ENCODE results near the gene GK2.

The GK2 gene

GRCh38 chr4:79408063-79408462, at the start of gene GK2:
TSS of gene GK2 (minus strand) at chr4:79408228. CDS start at chr4:79408200, 28 bp downstream.
- no peak for DNase-seq

- DNase-seq = no peak
These were observed 47.2 kb upstream of the GK2 start for GRCh38 chr4:79455216-79455615.

- no peak for DNase-seq
These were observed 46.6 kb upstream of the GK2 start for GRCh38 chr4:79454656-79455055.

- no peak for DNase-seq
These were observed 42.0 kb upstream of the GK2 start for GRCh38 chr4:79450053-79450452.

GRCh38 chr4:79446145-79446544, 38.1 kb upstream of the GK2 start:
- DNase-seq = no peak

- no peak for DNase-seq
These were observed 37.3 kb upstream of the GK2 start for GRCh38 chr4:79445371-79445781.

GRCh38 chr4:79442422-79442821, 34.4 kb upstream of the GK2 start:
- no peak for DNase-seq

- no peak for DNase-seq
These were observed 31.5 kb upstream of the GK2 start for GRCh38 chr4:79439489-79439888.

- no peak for DNase-seq
These were observed 23.8 kb upstream of the GK2 start for GRCh38 chr4:79431839-79432238.

GRCh38 chr4:79429113-79429903, 21.3 kb upstream of the GK2 start:
- no peak for DNase-seq

- no peak for DNase-seq
These were observed 19.0 kb upstream of the GK2 start for GRCh38 chr4:79426989-79427388.

- no peak for DNase-seq
These were observed 17.6 kb upstream of the GK2 start for GRCh38 chr4:79425586-79425985.

- no peak for DNase-seq
These were observed 13.5 kb upstream of the GK2 start for GRCh38 chr4:79421483-79421882.

GRCh38 chr4:79413886-79414285, 5.9 kb upstream of the GK2 start:
- no peak for DNase-seq

- DNase-seq = no peak
These were observed 5.2 kb upstream of the GK2 start for GRCh38 chr4:79413032-79413885.

GRCh38 chr4:79404666-79405065, 3.4 kb downstream of the GK2 start:
- DNase-seq = no peak

GRCh38 chr4:79403356-79403755, 4.7 kb downstream of the GK2 start:
- DNase-seq = no peak

- DNase-seq = no peak
These were observed 5.6 kb downstream of the GK2 start for GRCh38 chr4:79402332-79402851.

- DNase-seq = no peak
These were observed 9.0 kb downstream of the GK2 start for GRCh38 chr4:79399076-79399475.

GRCh38 chr4:79397951-79398350, 10.1 kb downstream of the GK2 start:
- no peak for DNase-seq

GRCh38 chr4:79396794-79397193, 11.2 kb downstream of the GK2 start:
- DNase-seq = no peak

GRCh38 chr4:79395841-79396240, 12.2 kb downstream of the GK2 start:
- DNase-seq = no peak

- DNase-seq = no peak
These were observed 17.1 kb downstream of the GK2 start for GRCh38 chr4:79390890-79391289.

GRCh38 chr4:79385641-79386040, 22.4 kb downstream of the GK2 start:
- DNase-seq = no peak
